H9 (cell line): ENCODE data around the gene DHPS. TPM values are rescaled to one million over a fixed set of nuclear protein-coding genes. Genes with fewer than 3 reads are reported as not detected.
A peak's percentile ranks its signal among the peaks of the same experiment; 100 is the strongest.

Experiments used
- DNase-seq: peaks from one replicate; pipeline ENCODE4 v3.0.0-alpha.2; 2017
- H2AFZ ChIP-seq: one replicate; pipeline ENCODE4 v1.6.1; 2013; ENCODE audit warnings: mild to moderate bottlenecking, low read length, control low read depth, moderate library complexity
- H2AK5ac ChIP-seq: 2 replicates; pipeline ENCODE4 v1.6.1; 2013; ENCODE audit warnings: low read length, control low read depth, mixed read lengths; ENCODE audit not compliant: insufficient read length
- H2BK120ac ChIP-seq: one replicate; pipeline ENCODE4 v1.6.1; 2013; ENCODE audit warnings: low read depth, mild to moderate bottlenecking, low read length, control low read depth, inconsistent platforms; ENCODE audit not compliant: poor library complexity, severe bottlenecking
- H2BK12ac ChIP-seq: 2 replicates; pipeline ENCODE4 v1.6.1; 2013; ENCODE audit warnings: low read length, control low read depth, mixed read lengths, low read depth; ENCODE audit not compliant: insufficient read length
- H2BK15ac ChIP-seq: 2 replicates; pipeline ENCODE4 v1.6.1; 2013; ENCODE audit warnings: low read depth, low read length, control low read depth
- H2BK20ac ChIP-seq: one replicate; pipeline ENCODE4 v1.6.1; 2013; ENCODE audit warnings: low read depth, mild to moderate bottlenecking, low read length, control low read depth, inconsistent platforms; ENCODE audit not compliant: poor library complexity, severe bottlenecking
- H2BK5ac ChIP-seq: 2 replicates; pipeline ENCODE4 v1.6.1; 2013; ENCODE audit warnings: low read length, control low read depth, mixed read lengths; ENCODE audit not compliant: insufficient read length
- H3K14ac ChIP-seq: 2 replicates; pipeline ENCODE4 v1.6.1; 2013; ENCODE audit warnings: low read length, control low read depth; ENCODE audit not compliant: insufficient read depth
- H3K18ac ChIP-seq: 2 replicates; pipeline ENCODE4 v1.6.1; 2013; ENCODE audit warnings: low read depth, mild to moderate bottlenecking, mixed read lengths, low read length, control low read depth; ENCODE audit not compliant: insufficient read length
- H3K23ac ChIP-seq: 2 replicates; pipeline ENCODE4 v1.6.1; 2013; ENCODE audit warnings: low read length, control low read depth, mixed read lengths, low read depth; ENCODE audit not compliant: insufficient read length
- H3K23me2 ChIP-seq: 2 replicates; pipeline ENCODE4 v1.6.1; 2013; ENCODE audit warnings: low read depth, mild to moderate bottlenecking, mixed read lengths, low read length, control low read depth; ENCODE audit not compliant: insufficient read length, poor library complexity, severe bottlenecking
- H3K27ac ChIP-seq: 2 replicates; pipeline ENCODE4 v1.5.1; 2013; ENCODE audit warnings: low read length, control low read depth, mixed read lengths, low read depth; ENCODE audit not compliant: insufficient read length
- H3K27me3 ChIP-seq: 2 replicates; pipeline ENCODE4 v1.6.1; 2013; ENCODE audit warnings: low read length, control low read depth, inconsistent platforms; ENCODE audit not compliant: insufficient read depth
- H3K4ac ChIP-seq: 2 replicates; pipeline ENCODE4 v1.6.1; 2013; ENCODE audit warnings: low read depth, mild to moderate bottlenecking, control low read depth, inconsistent platforms, low read length, moderate library complexity
- H3K4me1 ChIP-seq: 2 replicates; pipeline ENCODE4 v1.6.1; 2013; ENCODE audit warnings: low read length, control low read depth, inconsistent platforms; ENCODE audit not compliant: insufficient read depth
- H3K4me2 ChIP-seq: 2 replicates; pipeline ENCODE4 v1.6.1; 2013; ENCODE audit warnings: low read length, control low read depth, mixed read lengths; ENCODE audit not compliant: insufficient read length, insufficient read depth
- H3K56ac ChIP-seq: 2 replicates; pipeline ENCODE4 v1.6.1; 2013; ENCODE audit warnings: low read depth, mild to moderate bottlenecking, mixed read lengths, low read length, control low read depth; ENCODE audit not compliant: insufficient read length
- H3K79me1 ChIP-seq: 2 replicates; pipeline ENCODE4 v1.6.1; 2013; ENCODE audit warnings: low read depth, mild to moderate bottlenecking, moderate library complexity, low read length, control low read depth, inconsistent platforms; ENCODE audit not compliant: insufficient read depth, poor library complexity, severe bottlenecking
- H3K79me2 ChIP-seq: 2 replicates; pipeline ENCODE4 v1.6.1; 2013; ENCODE audit warnings: low read length, control low read depth, inconsistent platforms; ENCODE audit not compliant: insufficient read depth
- H3K9ac ChIP-seq: 2 replicates; pipeline ENCODE4 v1.6.1; 2013; ENCODE audit warnings: low read length, control low read depth, mixed read lengths; ENCODE audit not compliant: insufficient read length; ENCODE audit errors: extremely low read depth
- H3K9me3 ChIP-seq: one replicate; pipeline ENCODE4 v1.6.1; 2013; ENCODE audit warnings: low read depth, low read length, inconsistent platforms; ENCODE audit not compliant: control insufficient read depth
- H3T11ph ChIP-seq: one replicate; pipeline ENCODE4 v1.6.1; 2013; ENCODE audit warnings: mild to moderate bottlenecking, low read length, control low read depth, inconsistent platforms
- H4K20me1 ChIP-seq: one replicate; pipeline ENCODE4 v1.6.1; 2013; ENCODE audit not compliant: control insufficient read depth, insufficient read length, insufficient read depth
- H4K5ac ChIP-seq: 2 replicates; pipeline ENCODE4 v1.6.1; 2013; ENCODE audit warnings: low read depth, mild to moderate bottlenecking, mixed read lengths, low read length, control low read depth; ENCODE audit not compliant: insufficient read length
- H4K8ac ChIP-seq: replicated peaks from 2 replicates; pipeline ENCODE4 v1.6.1; 2013; ENCODE audit warnings: low read length, control low read depth, mixed read lengths, low read depth; ENCODE audit not compliant: insufficient read length
- H4K91ac ChIP-seq: 2 replicates; pipeline ENCODE4 v1.6.1; 2013; ENCODE audit warnings: low read depth, mild to moderate bottlenecking, moderate library complexity, mixed read lengths, low read length, control low read depth; ENCODE audit not compliant: insufficient read length
- H3K27ac Mint-ChIP-seq, 3 experiments: 2 replicates in 2 of 3; 3 replicates in 1 of 3; pipeline ENCODE4 v1.8.0; 2020 to 2021; ENCODE audit warnings: mixed read lengths in 3 of 3, mild to moderate bottlenecking in 1 of 3, moderate library complexity in 1 of 3
- H3K27me3 Mint-ChIP-seq: 2 replicates; pipeline ENCODE4 v1.8.0; 2021; ENCODE audit warnings: low read depth, mild to moderate bottlenecking, moderate library complexity, mixed read lengths
- H3K36me3 Mint-ChIP-seq, 3 experiments: 2 replicates in 2 of 3; 3 replicates in 1 of 3; pipeline ENCODE4 v1.8.0; 2020 to 2021; ENCODE audit warnings: low read depth in 3 of 3, mixed read lengths in 3 of 3; ENCODE audit not compliant: insufficient read depth in 1 of 3
- H3K4me1 Mint-ChIP-seq, 2 experiments: 2 replicates each; pipeline ENCODE4 v1.8.0; 2020; ENCODE audit warnings: mixed read lengths in 2 of 2
- H3K4me3 Mint-ChIP-seq, 2 experiments: 2 replicates in 1 of 2; 3 replicates in 1 of 2; pipeline ENCODE4 v1.8.0; 2020 to 2021; ENCODE audit warnings: mild to moderate bottlenecking in 2 of 2, mixed read lengths in 2 of 2, moderate library complexity in 1 of 2
- H3K9me3 Mint-ChIP-seq, 2 experiments: 2 replicates in 1 of 2; 3 replicates in 1 of 2; pipeline ENCODE4 v1.8.0; 2020; ENCODE audit warnings: mild to moderate bottlenecking in 2 of 2, mixed read lengths in 2 of 2, moderate library complexity in 1 of 2
- WGBS: extraction: QIAGEN DNeasy Blood & Tissue Kit; methylation state at CpG from one replicate; pipeline ENCODE4 v1.1.7; 2013; ENCODE audit warnings: missing lambda C conversion rate, low lambda C conversion rate, mixed read lengths; ENCODE audit not compliant: insufficient read length; ENCODE audit errors: extremely low coverage; 5-methylcytosine and 5-hydroxymethylcytosine counted together
- total RNA-seq: library from RNA; stranded (reverse); gene quantifications from 2 replicates; pipeline ENCODE4 v1.2.1, GENCODE V29; 2021
- TF ChIP-seq, protein P1 (sequence below): fragments of 200-600 bp; sonication (generic); conservative IDR thresholded peaks from 3 replicates; pipeline ENCODE4 v1.8.0; 2021; ENCODE audit warnings: antibody characterized with exemption, mild to moderate bottlenecking

DHPS gene
- total RNA-seq, 1 experiment from 2014 or later: 94.9 TPM

GRCh38 chr19:12722566-12723380 is 41.1 kb upstream of the DHPS start:
- peaks cover 9% of the 10 kb centered on the region for H3K79me1 ChIP-seq
- H3K27ac ChIP-seq: peak overlapping the region; percentile 30
- no peak overlapping the region for H2BK12ac ChIP-seq
- no peaks in the 10 kb centered on the region for H4K20me1 ChIP-seq
- no peak overlapping the region for H2BK15ac ChIP-seq
- no peak overlapping the region for H2AFZ ChIP-seq
- H3T11ph ChIP-seq: no peak overlapping the region
- H3K9ac ChIP-seq: peak overlapping the region; percentile 97
- peak overlapping the region; percentile 87 for H3K14ac ChIP-seq
- H3K79me2 ChIP-seq: peaks cover 26% of the 10 kb centered on the region; the same call in 1 of the 2 replicates
- no peaks in the 10 kb centered on the region for H3K27me3 ChIP-seq
- no peak overlapping the region for H2BK120ac ChIP-seq
- H3K4ac ChIP-seq: no peak overlapping the region
- no peaks in the 10 kb centered on the region for H3K4me1 ChIP-seq
- H3K18ac ChIP-seq: peak overlapping the region; percentile 92
- no peak overlapping the region for H2BK20ac ChIP-seq
- H3K56ac ChIP-seq: no peak overlapping the region
- H3K9me3 ChIP-seq: no peaks in the 10 kb centered on the region
- WGBS: no CpG with 5 or more reads among the region's 32 CpGs
- TF ChIP-seq, protein P1, sequence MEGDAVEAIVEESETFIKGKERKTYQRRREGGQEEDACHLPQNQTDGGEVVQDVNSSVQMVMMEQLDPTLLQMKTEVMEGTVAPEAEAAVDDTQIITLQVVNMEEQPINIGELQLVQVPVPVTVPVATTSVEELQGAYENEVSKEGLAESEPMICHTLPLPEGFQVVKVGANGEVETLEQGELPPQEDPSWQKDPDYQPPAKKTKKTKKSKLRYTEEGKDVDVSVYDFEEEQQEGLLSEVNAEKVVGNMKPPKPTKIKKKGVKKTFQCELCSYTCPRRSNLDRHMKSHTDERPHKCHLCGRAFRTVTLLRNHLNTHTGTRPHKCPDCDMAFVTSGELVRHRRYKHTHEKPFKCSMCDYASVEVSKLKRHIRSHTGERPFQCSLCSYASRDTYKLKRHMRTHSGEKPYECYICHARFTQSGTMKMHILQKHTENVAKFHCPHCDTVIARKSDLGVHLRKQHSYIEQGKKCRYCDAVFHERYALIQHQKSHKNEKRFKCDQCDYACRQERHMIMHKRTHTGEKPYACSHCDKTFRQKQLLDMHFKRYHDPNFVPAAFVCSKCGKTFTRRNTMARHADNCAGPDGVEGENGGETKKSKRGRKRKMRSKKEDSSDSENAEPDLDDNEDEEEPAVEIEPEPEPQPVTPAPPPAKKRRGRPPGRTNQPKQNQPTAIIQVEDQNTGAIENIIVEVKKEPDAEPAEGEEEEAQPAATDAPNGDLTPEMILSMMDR: no peak
- Mint-ChIP-seq H3K27me3 (no peaks in the 10 kb centered on the region), H3K9me3 (no peaks in the 10 kb centered on the region), H3K4me1 (peaks cover 15 to 26% of the 10 kb centered on the region in 2 experiments), H3K27ac (peak overlapping the region; percentile 93 to 99 (median 97)), H3K4me3 (peak overlapping the region; percentile 97 to 98), H3K36me3 (peaks cover 25 to 38% (median 26%) of the 10 kb centered on the region in 3 experiments; a peak in 6 of 7 replicates)
- H2BK5ac ChIP-seq: no peak overlapping the region
- peak overlapping the region; percentile 96 for H3K4me2 ChIP-seq
- peak; percentile 97 for DNase-seq
- peak overlapping the region; percentile 19 for H4K5ac ChIP-seq
- no peak overlapping the region for H3K23ac ChIP-seq
- H2AK5ac ChIP-seq: no peak overlapping the region
- no peak overlapping the region for H4K91ac ChIP-seq
- H4K8ac ChIP-seq: no peak overlapping the region
- peaks cover 22% of the 10 kb centered on the region for H3K23me2 ChIP-seq
